Omental fat pad (tissue), 4 donors: Measurements from ENCODE around the gene PRR23E. TPM values are rescaled to one million over a fixed set of nuclear protein-coding genes. Genes with fewer than 3 reads are reported as not detected.

ENCODE experiments used
- ATAC-seq: fragments of 150-250 bp; one replicate; pipeline ENCODE4 v1.9.1; 2016; ENCODE audit warnings: mild to moderate bottlenecking, moderate library complexity; ENCODE audit not compliant: low FRiP score
- DNase-seq: peaks from one replicate; pipeline ENCODE4 v3.0.0-alpha.2; 2019; ENCODE audit warnings: low spot score
- CTCF ChIP-seq, 3 donors: fragments of 450-650 bp; IDR thresholded peaks; one replicate each; pipeline ENCODE4 v1.5.1; 2016 to 2017; ENCODE audit warnings: antibody characterized with exemption in 3 of 3, mild to moderate bottlenecking in 3 of 3, moderate library complexity in 2 of 3
- total RNA-seq, 4 donors: library from RNA; depleted of rRNA; stranded (reverse); fragments of >200 nt; gene quantifications; one replicate each; pipeline ENCODE4 v1.1.0, GENCODE V29; 2016

PRR23E gene
- total RNA-seq, 4 donors from 2014 or later = not detected

GRCh38 chr3:127226457-127226856, 33.5 kb downstream of the PRR23E start:
- DNase-seq (no peak), ATAC-seq (no peak)
- no peak for TF ChIP-seq CTCF (IDR thresholded peaks at IDR 0.05)

GRCh38 chr3:127226946-127227842, 34.3 kb downstream of the PRR23E start:
- no peak for ATAC-seq
- DNase-seq = no peak
- no peak for TF ChIP-seq CTCF (IDR thresholded peaks at IDR 0.05)

GRCh38 chr3:127228866-127229265, 35.9 kb downstream of the PRR23E start:
- ATAC-seq (no peak), DNase-seq (no peak)
- no peak for TF ChIP-seq CTCF (IDR thresholded peaks at IDR 0.05)

GRCh38 chr3:127233371-127233770, 40.4 kb downstream of the PRR23E start:
- no peak for TF ChIP-seq CTCF (IDR thresholded peaks at IDR 0.05)
- no peak for ATAC-seq
- DNase-seq = no peak

GRCh38 chr3:127234778-127235177, 41.8 kb downstream of the PRR23E start:
- TF ChIP-seq CTCF (IDR thresholded peaks at IDR 0.05) = no peak
- DNase-seq (no peak), ATAC-seq (no peak)

GRCh38 chr3:127235706-127236105, 42.8 kb downstream of the PRR23E start:
- TF ChIP-seq CTCF (IDR thresholded peaks at IDR 0.05) = no peak
- ATAC-seq (no peak), DNase-seq (no peak)

- no peak for TF ChIP-seq CTCF (IDR thresholded peaks at IDR 0.05)
- no peak for ATAC-seq
- DNase-seq = no peak
These were observed 44.9 kb downstream of the PRR23E start for GRCh38 chr3:127237835-127238234.
